GM21515 (cell line): ENCODE measurements around the gene MMP10.

Experiments
- ATAC-seq: cut with Tn5 transposase; IDR thresholded peaks from one replicate; pipeline ENCODE4 v1.9.1; 2021; ENCODE audit not compliant: unreplicated experiment

MMP10 gene

GRCh38 chr11:102729849-102730815 lies 50.3 kb downstream of the MMP10 start:
- no peak for ATAC-seq

- no peak for ATAC-seq
Observed at GRCh38 chr11:102727890-102728289, 52.5 kb downstream of the MMP10 start.

GRCh38 chr11:102724904-102725500 lies 55.4 kb downstream of the MMP10 start, which contains the start of gene MMP8:
Gene MMP8 (minus strand): TSS chr11:102724954. CDS start chr11:102724855, 99 bp downstream.
- ATAC-seq: no peak

GRCh38 chr11:102722821-102723220 lies 57.6 kb downstream of the MMP10 start:
- no peak for ATAC-seq
